A549 (cell line): ENCODE data around the gene KIF4B.

Experiments
- RAD21 ChIP-seq, 2 experiments: fragments of >200 bp in 1 of 2; sonication (Bioruptor Twin) in 1 of 2; formaldehyde crosslinking in 1 of 2; IDR thresholded peaks in 1 of 2; conservative IDR thresholded peaks in 1 of 2; 2 replicates in 1 of 2; 3 replicates in 1 of 2; pipeline ENCODE4 v1.6.1; 2012 to 2018; ENCODE audit warnings: inconsistent platforms in 1 of 2
- TF ChIP-seq, protein P1 (sequence below): fragments of >200 bp; sonication (Bioruptor Twin); formaldehyde crosslinking; IDR thresholded peaks from 3 replicates; pipeline ENCODE4 v1.5.1; 2016
- TF ChIP-seq, protein P2 (sequence below): IDR thresholded peaks from 2 replicates; pipeline ENCODE4 v1.6.1; 2012

DNA sequence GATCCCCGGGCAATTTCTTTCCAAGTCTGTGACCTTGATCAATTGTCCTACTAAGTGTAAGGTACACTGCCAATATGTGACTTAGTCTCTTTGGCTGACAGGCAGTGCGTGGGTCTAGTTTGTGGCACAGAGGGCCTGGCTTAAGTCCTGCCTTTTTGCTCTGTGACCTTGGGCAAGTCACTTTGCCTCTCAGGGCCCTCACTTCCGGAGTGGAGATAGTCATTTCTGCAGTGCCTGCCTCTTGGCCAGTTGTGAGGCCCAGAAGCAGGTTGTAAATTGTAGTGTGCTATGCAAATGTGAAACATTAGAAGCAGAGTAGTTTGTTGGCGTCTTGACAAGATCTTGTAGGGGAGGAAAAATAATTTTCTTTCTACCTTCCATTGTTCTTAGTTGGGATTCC, 39.0 kb downstream of the KIF4B start:
- TF ChIP-seq, protein P1, sequence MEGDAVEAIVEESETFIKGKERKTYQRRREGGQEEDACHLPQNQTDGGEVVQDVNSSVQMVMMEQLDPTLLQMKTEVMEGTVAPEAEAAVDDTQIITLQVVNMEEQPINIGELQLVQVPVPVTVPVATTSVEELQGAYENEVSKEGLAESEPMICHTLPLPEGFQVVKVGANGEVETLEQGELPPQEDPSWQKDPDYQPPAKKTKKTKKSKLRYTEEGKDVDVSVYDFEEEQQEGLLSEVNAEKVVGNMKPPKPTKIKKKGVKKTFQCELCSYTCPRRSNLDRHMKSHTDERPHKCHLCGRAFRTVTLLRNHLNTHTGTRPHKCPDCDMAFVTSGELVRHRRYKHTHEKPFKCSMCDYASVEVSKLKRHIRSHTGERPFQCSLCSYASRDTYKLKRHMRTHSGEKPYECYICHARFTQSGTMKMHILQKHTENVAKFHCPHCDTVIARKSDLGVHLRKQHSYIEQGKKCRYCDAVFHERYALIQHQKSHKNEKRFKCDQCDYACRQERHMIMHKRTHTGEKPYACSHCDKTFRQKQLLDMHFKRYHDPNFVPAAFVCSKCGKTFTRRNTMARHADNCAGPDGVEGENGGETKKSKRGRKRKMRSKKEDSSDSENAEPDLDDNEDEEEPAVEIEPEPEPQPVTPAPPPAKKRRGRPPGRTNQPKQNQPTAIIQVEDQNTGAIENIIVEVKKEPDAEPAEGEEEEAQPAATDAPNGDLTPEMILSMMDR, result no peak
- TF ChIP-seq, protein P2, sequence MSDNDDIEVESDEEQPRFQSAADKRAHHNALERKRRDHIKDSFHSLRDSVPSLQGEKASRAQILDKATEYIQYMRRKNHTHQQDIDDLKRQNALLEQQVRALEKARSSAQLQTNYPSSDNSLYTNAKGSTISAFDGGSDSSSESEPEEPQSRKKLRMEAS, result no peak
- no peak for TF ChIP-seq RAD21 (conservative IDR thresholded peaks at IDR 0.05 in 1 of 2, IDR thresholded peaks at IDR 0.05 in 1 of 2)
